ENCODE data around the gene MALRD1.

The MALRD1 gene

DNA sequence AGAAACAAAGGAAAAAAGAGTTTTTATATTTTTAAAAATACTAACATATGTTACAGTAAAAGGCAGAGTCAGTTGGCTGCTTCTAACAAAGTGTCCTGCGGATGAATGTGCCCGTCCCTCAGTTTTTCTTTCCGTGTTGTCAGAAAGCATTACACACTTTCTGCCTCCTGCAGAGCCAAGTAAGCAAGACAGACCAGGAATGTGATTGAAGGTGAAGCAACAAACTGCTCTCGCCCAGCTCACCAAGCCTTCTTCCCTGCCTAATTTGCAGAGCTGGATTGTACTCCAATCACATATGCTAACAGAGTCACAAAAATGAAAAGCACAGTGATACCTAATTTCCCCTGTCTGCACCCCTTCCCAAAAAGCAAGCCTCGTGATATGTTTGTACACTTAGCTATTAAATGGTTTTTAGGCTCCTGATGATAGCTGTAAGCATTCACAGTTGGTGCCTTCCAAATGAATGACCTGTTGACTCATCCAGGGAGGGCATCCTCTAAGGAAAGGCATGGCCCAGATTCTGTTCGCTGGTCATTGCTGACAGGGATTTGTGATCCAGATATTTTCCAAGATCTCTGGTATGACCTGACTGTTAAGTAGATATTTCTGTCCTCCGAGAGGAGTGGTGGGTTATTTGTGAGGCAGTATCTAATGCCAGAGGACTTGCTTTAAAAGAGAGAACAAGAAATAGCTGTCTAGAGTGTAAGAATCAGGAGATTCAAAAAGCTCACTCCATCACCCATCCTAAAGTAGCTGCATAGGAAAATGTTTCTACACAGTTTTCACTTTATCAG is 580.4 kb downstream of the MALRD1 start:
- H3K36me3 ChIP-seq (ENCODE audit: insufficient read depth), result no peaks in the 10 kb centered on the region
- no peak overlapping the region for H3K9ac ChIP-seq
- H3K4me1 ChIP-seq (ENCODE audit: low read depth, poor library complexity, severe bottlenecking), result no peaks in the 10 kb centered on the region
- H3K4me2 ChIP-seq, result no peak overlapping the region
- H3K27me3 ChIP-seq (ENCODE audit: insufficient read depth, low read depth), result no peaks in the 10 kb centered on the region
- no peaks in the 10 kb centered on the region for H3K79me2 ChIP-seq (ENCODE audit: insufficient read depth, low read depth)
- TF ChIP-seq, protein P1, sequence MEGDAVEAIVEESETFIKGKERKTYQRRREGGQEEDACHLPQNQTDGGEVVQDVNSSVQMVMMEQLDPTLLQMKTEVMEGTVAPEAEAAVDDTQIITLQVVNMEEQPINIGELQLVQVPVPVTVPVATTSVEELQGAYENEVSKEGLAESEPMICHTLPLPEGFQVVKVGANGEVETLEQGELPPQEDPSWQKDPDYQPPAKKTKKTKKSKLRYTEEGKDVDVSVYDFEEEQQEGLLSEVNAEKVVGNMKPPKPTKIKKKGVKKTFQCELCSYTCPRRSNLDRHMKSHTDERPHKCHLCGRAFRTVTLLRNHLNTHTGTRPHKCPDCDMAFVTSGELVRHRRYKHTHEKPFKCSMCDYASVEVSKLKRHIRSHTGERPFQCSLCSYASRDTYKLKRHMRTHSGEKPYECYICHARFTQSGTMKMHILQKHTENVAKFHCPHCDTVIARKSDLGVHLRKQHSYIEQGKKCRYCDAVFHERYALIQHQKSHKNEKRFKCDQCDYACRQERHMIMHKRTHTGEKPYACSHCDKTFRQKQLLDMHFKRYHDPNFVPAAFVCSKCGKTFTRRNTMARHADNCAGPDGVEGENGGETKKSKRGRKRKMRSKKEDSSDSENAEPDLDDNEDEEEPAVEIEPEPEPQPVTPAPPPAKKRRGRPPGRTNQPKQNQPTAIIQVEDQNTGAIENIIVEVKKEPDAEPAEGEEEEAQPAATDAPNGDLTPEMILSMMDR (conservative IDR thresholded peaks at IDR 0.05; ENCODE audit: low read depth, low read length), result no peak
- H3K4me3 ChIP-seq (IDR thresholded peaks at IDR 0.05; ENCODE audit: insufficient read depth, low read depth, low read length), result no peak overlapping the region
- no peak overlapping the region for H3K27ac ChIP-seq
- H2AFZ ChIP-seq (ENCODE audit: low read depth), result no peak overlapping the region
- no peaks in the 10 kb centered on the region for H4K20me1 ChIP-seq (ENCODE audit: insufficient read depth)

DNA sequence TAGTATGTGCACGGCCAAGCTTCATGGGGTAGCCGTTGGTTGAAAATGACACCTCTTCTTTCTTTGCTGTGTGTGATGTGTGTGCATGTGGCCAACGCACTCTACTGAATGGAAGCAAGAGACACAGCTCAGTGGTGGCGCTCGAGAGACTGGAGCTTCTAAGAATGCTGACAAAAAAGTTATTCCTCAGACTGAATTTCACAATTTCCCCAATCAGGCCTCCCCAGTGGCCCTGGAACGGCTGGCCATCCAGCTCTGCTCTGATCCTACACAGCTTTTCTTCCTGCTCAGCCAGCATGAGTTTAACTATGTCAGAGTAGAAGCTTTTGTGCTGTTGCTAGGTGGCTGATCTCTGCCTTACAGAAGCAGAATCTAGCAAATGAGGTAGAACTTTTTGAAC is 581.0 kb downstream of the MALRD1 start:
- no peaks in the 10 kb centered on the region for H3K27me3 ChIP-seq (ENCODE audit: insufficient read depth, low read depth)
- no peak overlapping the region for H3K9ac ChIP-seq
- H3K36me3 ChIP-seq (ENCODE audit: insufficient read depth), result no peaks in the 10 kb centered on the region
- H2AFZ ChIP-seq (ENCODE audit: low read depth), result no peak overlapping the region
- no peak overlapping the region for H3K4me3 ChIP-seq (IDR thresholded peaks at IDR 0.05; ENCODE audit: insufficient read depth, low read depth, low read length)
- H3K79me2 ChIP-seq (ENCODE audit: insufficient read depth, low read depth), result no peaks in the 10 kb centered on the region
- H3K4me1 ChIP-seq (ENCODE audit: low read depth, poor library complexity, severe bottlenecking), result no peaks in the 10 kb centered on the region
- no peaks in the 10 kb centered on the region for H4K20me1 ChIP-seq (ENCODE audit: insufficient read depth)
- no peak overlapping the region for H3K4me2 ChIP-seq
- H3K27ac ChIP-seq, result no peak overlapping the region
- TF ChIP-seq, protein P1 (conservative IDR thresholded peaks at IDR 0.05; ENCODE audit: low read depth, low read length), result no peak

DNA sequence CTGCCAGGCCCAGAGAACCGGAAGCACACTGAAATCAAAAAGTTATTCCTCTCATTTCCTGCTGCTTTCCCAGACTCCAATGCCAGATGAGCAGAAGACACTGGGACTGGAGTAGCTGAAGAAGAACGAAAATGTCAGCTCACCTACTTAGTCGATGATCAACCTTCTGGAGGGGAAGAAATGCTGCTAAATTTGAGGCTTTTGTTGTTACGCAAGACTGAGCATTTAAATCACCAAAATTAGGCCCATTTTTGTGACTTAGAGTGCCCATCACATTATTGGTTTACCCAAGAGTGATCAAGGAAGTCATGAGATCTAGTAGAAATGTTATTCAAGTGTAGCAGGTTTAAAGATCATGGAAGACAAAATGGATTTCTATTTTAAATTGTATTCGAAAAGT is 585.6 kb downstream of the MALRD1 start:
- H2AFZ ChIP-seq (ENCODE audit: low read depth), result no peak overlapping the region
- H4K20me1 ChIP-seq (ENCODE audit: insufficient read depth), result no peaks in the 10 kb centered on the region
- H3K27ac ChIP-seq, result no peak overlapping the region
- H3K27me3 ChIP-seq (ENCODE audit: insufficient read depth, low read depth), result no peaks in the 10 kb centered on the region
- H3K9ac ChIP-seq, result no peak overlapping the region
- no peaks in the 10 kb centered on the region for H3K79me2 ChIP-seq (ENCODE audit: insufficient read depth, low read depth)
- no peak overlapping the region for H3K4me3 ChIP-seq (IDR thresholded peaks at IDR 0.05; ENCODE audit: insufficient read depth, low read depth, low read length)
- TF ChIP-seq, protein P1 (conservative IDR thresholded peaks at IDR 0.05; ENCODE audit: low read depth, low read length), result no peak
- H3K36me3 ChIP-seq (ENCODE audit: insufficient read depth), result no peaks in the 10 kb centered on the region
- H3K4me2 ChIP-seq, result no peak overlapping the region
- no peaks in the 10 kb centered on the region for H3K4me1 ChIP-seq (ENCODE audit: low read depth, poor library complexity, severe bottlenecking)

DNA sequence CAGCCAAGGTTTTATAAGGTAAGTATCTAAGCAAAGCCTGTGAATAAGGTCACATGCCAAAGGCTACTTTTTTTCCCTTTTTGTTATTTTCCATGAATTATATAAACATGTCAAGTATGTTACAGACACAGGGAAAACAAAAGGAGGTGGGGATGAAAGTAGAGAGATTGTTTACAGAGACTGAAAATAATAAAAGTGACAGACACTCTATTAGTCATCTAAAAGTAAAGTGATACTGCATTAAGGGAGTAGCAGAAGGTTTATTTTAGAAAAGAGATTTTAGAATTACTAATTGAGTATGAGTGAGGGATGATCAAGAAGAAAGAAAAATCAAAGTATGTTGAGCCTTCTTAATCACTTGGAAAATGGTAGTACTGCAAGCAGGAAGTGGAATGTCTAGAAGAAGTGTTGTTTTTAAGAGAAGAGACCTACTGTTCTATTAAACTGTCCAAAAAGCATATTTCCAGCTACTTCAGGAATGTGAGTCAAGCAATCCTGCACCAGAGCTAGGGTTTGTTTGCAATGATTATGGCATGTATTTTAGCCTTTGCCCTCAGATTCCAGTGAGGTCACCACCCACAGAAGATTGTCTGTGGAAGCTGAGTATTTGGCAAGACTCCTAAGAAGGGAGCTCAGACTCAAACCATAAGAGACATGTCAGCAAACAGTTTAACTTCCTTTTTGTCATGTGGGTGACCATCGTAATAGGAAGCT is 589.7 kb downstream of the MALRD1 start:
- peak overlapping the region; percentile 14; the same call in 1 of the 2 replicates for H2AFZ ChIP-seq (ENCODE audit: low read depth)
- H3K27ac ChIP-seq, result no peak overlapping the region
- H3K9ac ChIP-seq, result no peak overlapping the region

More for the DNA sequence above, 589.7 kb downstream of the MALRD1 start:
- no peak overlapping the region for H3K4me3 ChIP-seq (IDR thresholded peaks at IDR 0.05; ENCODE audit: insufficient read depth, low read depth, low read length)
- no peaks in the 10 kb centered on the region for H3K36me3 ChIP-seq (ENCODE audit: insufficient read depth)
- TF ChIP-seq, protein P1 (conservative IDR thresholded peaks at IDR 0.05; ENCODE audit: low read depth, low read length), result no peak
- H3K79me2 ChIP-seq (ENCODE audit: insufficient read depth, low read depth), result no peaks in the 10 kb centered on the region
- H3K4me2 ChIP-seq, result no peak overlapping the region
- no peaks in the 10 kb centered on the region for H3K27me3 ChIP-seq (ENCODE audit: insufficient read depth, low read depth)
- no peaks in the 10 kb centered on the region for H4K20me1 ChIP-seq (ENCODE audit: insufficient read depth)
- H3K4me1 ChIP-seq (ENCODE audit: low read depth, poor library complexity, severe bottlenecking), result no peaks in the 10 kb centered on the region

Measured in KMS-11 (cell line).